ENCODE data around the gene FUBP3.
A peak's percentile ranks its signal among the peaks of the same experiment; 100 is the strongest.

FUBP3 gene

GRCh38 chr9:130607640-130608420 is 28.5 kb downstream of the FUBP3 start:
- peak; percentile 17 to 24 for DNase-seq (ENCODE audit: low read depth in 2 of 2)

DNA sequence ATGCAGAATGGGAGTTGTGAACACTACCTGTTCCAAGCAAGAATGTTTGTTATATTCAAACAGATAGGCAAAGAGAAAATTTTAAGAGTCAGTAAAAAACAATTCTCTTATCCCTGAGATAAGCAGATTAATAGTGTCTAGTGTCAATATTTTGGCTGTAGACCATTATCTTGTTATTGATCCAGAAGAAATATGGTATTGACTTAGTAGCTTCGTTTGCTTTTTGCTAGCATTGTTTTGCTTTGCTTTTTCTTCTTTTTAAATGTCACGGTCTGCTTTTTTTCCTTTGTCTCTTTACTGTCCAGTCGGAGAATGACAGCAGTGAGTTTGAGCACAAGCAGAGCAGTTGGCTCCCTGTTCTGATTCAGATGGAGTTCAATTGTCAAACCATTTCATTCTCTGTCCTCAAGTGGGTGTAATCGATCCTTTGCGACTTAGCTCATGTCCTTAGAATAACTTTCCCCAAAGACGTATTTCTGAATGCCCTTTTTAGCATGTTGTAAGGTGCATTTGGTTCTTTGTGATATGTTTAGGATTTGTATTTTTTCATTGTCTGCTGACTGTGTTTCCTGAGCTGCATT is 29.3 kb downstream of the FUBP3 start:
- no peak for DNase-seq (ENCODE audit: low read depth in 2 of 2)

DNA sequence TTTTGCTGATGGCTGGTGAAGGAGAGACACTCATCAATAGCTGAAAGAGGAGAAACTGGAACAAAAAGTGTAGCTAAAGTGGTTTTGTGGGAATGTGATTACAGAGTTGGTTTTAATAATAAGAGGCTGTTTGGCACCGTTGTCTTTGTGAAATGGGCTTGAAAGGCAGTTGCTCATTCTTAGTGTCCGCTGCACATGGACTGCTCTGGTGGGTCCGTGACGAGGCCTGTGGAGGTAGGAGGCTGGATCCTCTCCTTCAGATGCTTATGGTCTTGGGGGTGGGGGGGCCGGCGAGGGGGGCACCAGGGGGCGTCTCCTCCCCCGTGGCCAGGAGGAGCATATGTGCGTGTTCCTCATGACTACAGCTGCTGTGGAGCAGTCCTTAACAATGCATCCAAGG is 29.8 kb downstream of the FUBP3 start:
- DNase-seq (ENCODE audit: low read depth in 2 of 2) = no peak

- no peak for DNase-seq (ENCODE audit: low read depth in 2 of 2)
Measured at GRCh38 chr9:130610862-130611707, 31.7 kb downstream of the FUBP3 start.

DNA sequence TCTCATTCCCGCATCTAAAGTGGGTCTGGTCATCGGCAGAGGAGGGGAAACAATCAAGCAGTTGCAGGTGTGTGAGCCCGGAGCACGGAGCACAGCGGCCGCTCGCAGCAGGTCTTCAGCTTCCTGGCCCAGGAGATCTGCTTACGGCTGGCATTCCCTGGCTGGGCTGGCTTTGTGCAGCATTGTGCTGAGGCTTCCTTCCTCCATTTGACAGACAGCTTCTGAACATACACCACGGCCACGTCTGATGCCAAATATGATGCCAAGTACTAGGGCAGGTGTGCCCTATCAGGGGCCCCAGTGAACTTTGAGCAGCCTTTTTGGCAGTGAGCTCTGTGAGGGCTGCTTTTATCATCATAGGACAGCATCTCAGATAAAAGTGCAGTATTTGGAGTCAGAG is 37.1 kb downstream of the FUBP3 start:
- no peak for DNase-seq (ENCODE audit: low read depth in 2 of 2)

DNA sequence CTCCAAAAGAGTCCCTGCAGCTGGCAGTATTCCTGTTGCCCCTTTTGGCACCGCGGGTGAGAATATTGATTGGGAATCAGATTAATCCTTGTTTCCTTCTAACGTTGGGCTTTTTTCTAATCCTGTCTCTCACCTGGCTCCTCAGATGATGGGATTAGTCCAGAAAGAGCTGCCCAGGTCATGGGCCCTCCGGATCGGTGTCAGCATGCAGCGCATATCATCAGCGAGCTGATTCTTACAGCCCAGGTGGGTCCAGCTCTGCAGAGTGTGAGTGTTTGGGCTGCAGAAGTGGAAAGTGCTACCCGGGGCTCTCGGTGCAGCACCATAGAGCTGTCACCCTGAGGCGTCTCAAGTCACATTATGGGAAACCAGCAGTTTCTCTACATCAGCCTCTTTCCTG is 44.1 kb downstream of the FUBP3 start:
- DNase-seq (ENCODE audit: low read depth in 2 of 2) = no peak

DNA sequence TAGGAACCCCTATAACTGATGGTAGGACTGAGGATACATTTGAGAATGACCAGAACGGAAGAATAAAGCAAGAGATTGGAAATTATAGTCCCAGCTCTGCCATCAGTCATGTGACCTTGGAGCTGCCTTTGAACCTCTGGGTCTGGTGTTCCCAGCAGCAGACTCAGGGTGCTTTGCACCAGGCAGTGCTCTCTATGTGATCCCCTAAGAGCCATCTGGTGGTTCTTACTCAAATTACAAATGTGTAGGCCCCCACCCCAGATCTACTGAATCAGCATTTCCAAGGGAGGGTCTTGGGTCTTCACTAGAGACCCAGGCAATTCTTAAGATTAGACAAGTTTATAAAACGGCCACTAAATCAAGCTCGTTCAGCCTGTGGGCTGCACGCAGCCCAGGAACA is 44.8 kb downstream of the FUBP3 start:
- no peak for DNase-seq (ENCODE audit: low read depth in 2 of 2)

- DNase-seq (ENCODE audit: low read depth in 2 of 2) = no peak
Measured at GRCh38 chr9:130626249-130626996, 47.0 kb downstream of the FUBP3 start.

DNA sequence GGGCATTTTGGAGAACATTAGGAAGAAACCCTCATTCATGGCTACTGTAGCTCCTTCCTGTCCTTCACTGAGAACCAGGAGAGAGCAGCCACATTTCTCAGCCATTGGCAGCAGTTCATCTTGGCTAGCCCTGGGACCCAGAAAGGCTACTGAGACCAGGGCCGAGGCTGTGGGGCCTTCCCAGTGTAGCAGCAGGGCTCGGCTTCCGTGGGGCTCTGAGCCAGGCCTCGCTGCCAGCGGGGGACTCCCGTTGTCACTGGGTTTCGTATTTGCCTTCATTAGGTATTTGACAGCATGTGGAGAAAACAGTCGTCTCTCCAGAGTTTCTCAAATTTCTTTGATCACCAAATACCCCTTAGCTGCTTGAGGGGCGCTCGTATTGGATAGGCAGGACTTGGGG is 47.7 kb downstream of the FUBP3 start:
- no peak for DNase-seq (ENCODE audit: low read depth in 2 of 2)

DNA sequence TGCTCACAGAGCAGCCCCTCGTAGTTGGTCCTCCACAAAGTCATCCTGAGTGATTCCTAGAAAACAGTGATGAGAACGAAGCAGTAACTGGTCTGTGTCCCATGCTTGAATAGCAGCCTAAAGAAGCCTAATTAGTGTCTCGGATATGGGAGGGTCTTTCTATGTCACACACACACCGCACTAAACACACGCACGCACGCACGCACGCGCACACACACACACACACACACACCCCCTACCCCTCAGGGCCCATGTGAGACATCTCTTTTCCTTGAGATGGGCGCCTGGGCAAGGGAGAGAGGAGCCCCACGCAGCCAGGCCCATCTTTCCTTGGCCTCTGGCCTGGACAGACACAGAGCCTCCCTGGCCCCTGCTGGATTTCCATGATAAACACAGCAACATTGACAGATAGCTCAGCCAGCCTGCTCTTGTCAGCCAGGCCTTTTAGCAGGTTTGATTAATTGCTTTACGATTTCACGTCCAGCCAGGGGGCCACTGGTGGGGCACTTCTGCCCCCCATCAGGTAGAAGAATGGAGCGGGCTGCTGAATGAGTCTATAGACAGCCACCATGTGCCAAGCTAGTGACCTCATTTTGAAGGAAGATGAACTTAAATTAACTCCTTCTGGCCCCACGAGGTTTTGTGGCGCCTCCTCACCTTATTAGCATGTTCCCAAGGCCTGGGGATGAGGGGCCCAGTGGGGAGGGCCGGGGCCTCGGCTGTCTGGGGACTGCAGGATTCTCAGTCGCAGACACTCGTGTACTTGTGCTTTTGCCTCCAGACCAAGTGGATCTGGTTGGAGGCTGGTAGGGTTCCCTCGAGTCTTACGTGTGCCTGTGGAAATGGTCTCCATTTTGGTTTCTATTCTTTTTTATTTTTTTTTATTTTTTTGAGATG is 48.8 kb downstream of the FUBP3 start:
- no peak for DNase-seq (ENCODE audit: low read depth in 2 of 2)

- no peak for DNase-seq (ENCODE audit: low read depth in 2 of 2)
Measured at GRCh38 chr9:130629443-130630070, 50.2 kb downstream of the FUBP3 start.

GRCh38 chr9:130630071-130630450 is 50.7 kb downstream of the FUBP3 start:
- DNase-seq (ENCODE audit: low read depth in 2 of 2) = no peak

GRCh38 chr9:130630506-130631330 is 51.3 kb downstream of the FUBP3 start:
- no peak for DNase-seq (ENCODE audit: low read depth in 2 of 2)

GRCh38 chr9:130631331-130632080 is 52.1 kb downstream of the FUBP3 start:
- DNase-seq (ENCODE audit: low read depth in 2 of 2) = no peak

DNA sequence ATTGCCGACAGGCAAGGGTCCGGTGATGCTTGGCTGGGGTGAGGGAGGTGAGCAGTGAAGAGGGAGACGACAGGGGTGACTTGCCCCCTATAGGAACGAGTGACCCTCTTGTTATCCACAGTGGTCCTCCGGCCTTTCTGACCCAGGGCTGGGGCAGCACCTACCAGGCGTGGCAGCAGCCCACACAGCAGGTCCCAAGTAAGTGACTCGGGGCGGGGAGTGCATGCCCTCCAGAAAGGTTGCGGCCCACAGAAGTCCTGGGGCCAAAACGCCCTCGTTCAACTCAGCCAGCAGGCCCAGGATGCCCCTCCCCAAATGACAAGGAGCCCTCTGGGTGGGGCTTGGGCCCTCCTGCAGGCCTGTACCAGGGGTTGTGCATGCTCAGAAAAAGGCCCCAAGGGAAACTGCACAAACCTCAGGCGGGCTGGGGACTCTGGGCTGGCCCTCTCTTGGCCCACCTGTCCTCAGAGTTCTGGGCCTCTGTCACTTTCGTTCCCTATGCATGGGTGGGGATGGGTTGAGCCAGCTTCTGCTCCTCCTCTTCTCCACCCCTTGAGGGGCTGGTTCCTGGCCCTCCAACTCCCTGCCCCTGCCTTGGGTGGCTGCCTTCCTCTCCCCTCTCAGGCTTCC is 52.8 kb downstream of the FUBP3 start:
- DNase-seq (ENCODE audit: low read depth in 2 of 2) = no peak

GRCh38 chr9:130632841-130633240 is 53.5 kb downstream of the FUBP3 start:
- DNase-seq (ENCODE audit: low read depth in 2 of 2) = no peak

- no peak for DNase-seq (ENCODE audit: low read depth in 2 of 2)
Measured at GRCh38 chr9:130633336-130634190, 54.2 kb downstream of the FUBP3 start.
